Stimulated activated CD4-positive, alpha-beta T cell treated with anti-CD3 and anti-CD28 coated beads, Interleukin-2, amount 100 ng/mL, for 48 hours (primary cell): ENCODE measurements around the gene ZNF521.
A peak's percentile ranks its signal among the peaks of the same experiment; 100 is the strongest.

ENCODE experiments used
- DNase-seq, 2 donors: peaks; one replicate each; pipeline ENCODE4 v3.0.0-alpha.2; 2020

Gene ZNF521

DNA sequence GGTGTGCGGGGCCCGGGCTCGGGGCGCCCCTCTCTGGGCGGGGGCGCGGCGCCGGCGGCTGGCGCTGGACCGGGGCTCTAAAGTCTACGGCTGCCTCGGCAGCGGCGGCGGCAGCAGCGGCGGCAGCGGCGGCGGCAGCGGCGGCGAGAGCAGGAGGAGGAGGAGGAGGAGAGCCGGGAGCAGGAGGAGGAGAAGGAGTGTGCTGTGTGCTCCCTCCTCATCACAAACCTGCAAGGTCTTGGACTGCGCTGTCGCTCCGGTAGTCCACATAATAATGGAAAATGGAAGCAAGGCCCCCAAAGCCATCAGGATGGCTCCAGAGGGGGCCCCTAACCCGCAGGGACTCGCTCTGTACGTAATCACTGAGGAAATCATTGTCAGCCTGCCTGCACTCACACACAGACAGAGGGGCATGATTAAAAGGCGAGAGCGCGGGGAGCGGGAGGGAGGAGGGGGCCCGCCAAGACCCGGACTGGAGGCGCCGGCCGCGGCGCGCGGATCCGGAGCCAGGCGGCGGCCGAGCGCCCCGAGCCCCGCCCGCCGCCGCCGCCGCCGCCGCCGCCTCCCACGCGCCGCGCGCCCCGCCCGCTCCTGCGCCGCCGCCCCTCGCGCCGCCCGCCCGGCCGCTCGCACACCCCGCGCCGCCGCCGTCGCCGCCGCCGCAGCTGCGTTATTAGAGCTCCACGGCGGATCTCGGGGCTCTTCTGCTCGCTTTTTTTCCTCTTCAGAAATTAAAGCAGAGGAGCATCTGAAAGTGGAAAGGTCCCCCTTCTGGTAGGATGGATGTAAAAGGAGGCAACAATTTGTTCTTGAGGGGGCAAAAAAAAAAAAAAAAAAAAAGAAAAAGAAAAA lies at the start of gene ZNF521:
Gene ZNF521 (minus strand): TSS at position 390 of the 852 bp plus-strand sequence. CDS start 1,220 bp downstream, outside the sequence.
- DNase-seq, result peak; percentile 22 to 34

DNA sequence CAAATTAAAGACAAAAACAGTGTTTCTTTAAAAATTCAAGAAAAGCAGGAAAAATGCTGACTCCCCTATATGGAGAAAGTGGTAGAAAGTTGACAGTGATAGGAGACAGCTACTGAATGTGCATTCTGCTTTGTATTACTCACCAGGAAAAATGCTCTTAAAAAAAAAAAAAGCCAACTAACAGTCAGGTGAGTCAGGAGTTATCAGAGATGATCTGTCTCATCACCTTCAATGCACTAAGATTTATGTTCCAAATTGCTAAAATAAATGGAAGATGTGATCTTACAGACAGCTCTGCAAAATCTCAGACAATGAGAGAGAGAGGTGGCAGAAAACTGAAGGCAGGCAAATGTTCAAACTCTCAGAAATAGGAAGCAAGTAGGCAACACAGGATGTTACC lies 47.6 kb upstream of the ZNF521 start:
- DNase-seq, result no peak

DNA sequence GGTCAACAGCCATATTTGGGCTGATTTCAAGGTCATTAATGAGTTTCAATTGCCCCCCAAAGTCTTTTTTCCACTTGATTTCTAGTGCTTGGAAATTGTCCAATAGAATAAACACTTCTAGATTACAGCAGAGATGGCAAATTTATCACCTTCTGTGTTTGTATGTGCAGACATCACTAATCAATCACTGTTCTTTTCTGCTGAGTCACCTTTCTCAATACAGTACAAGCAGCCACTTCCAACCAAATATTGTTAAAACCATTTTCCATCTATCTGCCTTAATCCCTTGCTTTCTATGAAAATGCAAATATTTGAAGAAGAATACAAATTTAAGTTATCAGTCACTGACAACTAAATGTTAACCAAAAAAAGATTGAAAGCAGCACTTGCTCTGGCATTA lies 40.2 kb upstream of the ZNF521 start:
- no peak for DNase-seq

DNA sequence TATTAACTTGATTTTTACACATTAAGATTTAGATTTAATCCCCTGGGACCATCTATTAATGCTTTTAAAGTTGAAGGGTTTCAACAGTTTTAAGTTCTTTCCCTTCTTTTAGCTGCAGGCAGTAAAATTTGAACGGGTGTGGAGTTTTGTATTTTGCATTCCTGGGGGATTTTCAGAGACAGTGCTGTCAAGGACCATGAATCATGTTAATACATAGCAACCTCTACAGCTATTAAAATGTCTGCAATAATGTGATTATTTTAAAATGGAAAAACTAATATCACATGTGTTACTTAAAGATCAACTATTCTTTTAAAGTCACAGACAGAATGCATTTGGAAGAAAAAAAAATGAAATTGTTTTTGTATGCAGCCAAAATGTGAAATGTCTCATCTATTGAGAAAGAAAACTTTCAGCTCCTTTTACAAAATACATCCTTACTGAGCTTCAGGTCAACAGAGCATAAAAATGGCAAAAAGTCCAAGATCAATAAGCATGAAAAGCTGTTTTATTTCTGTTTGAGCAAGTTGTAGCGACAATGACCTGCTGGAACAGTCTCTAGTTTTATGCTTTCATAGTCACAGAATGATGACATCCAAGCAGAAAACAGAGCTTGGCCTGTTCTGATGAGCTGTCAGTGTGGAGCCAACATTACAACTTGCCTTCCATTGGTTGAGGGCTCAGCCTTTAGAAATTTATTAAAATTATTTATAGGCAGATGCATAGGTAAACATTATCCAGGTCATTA lies 21.6 kb upstream of the ZNF521 start:
- no peak for DNase-seq

DNA sequence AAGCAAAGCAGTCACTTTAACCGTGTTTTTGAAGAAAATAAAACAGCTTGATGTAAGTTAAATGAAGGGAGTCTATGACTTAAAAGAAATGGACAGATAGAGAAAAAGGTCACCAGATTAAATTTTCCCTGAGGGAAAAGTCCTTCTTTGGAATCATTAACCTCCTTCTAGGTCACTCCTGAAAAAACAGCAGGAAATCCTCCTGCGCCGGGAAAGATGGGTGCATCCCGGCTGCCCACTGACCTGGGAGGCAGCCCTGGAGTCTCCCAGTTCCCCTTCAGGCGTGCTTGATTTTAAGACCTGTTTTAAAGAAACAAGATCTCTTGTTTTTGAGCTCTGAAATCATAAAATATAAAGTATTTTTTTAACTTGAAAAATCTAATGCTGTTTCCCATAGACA lies 18.4 kb upstream of the ZNF521 start:
- no peak for DNase-seq

DNA sequence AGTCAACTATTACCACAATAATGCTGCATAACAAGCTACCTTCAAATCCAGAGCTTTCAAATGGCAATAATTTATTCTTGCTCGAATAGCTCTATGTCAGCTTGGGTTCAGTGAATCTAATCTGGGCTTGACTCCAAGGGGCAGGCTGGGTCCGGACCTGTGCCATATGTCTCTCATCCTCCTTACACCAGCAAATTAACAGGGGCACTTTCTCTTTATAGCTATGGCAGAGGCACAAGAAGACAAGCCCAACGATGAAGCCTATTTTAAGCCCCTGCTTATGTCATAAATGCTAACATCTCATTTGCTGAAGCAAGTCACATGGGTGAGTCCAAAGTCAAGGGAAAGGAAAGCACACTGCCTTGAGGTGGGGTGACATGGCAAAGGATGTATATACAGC lies 13.3 kb upstream of the ZNF521 start:
- no peak for DNase-seq

DNA sequence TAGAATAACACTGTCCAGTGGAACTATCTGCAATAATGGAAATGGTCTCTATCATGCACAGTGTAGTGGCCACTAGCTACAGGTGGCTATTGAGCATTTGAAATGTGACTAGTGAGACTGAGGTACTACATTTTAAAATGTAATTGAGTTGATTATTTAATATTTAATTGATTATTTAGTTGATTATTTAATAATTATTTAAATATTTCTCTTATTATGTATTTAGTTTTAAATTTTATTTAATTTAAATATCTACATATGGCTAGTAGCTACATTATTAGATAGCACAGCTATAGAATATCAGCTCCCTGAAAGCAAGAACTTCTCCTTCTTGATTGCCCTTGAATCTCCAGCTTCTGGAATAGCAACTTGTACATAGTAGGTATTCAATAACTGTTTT lies 12.8 kb upstream of the ZNF521 start:
- DNase-seq, result no peak

DNA sequence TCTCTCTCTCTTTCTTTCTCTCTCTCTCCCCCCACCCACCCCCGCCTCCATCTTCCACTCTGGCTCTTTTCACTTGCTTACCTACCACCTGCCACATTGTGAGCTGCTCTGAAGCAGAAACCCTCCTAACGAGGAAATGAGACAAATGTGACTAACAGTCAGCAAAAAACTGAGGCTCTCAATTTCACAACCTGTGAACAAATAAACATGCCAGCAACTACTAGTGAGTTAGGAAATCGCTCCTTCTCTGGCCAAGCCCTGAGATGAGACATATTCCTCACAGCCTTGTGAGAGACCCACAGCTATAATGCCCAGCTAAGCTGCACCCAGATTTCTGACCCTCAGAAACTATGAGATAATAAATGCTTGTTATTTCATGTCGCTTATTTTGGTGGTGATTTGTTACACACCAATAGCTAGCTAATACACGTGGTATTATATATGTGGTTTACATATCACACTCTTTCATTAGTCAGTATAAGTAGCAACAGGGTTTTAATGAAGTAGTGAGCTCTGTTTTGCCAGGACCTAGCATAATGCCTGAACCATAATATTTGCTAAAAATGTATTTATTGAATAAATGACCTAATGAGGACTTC lies 8.4 kb upstream of the ZNF521 start:
- DNase-seq, result no peak

DNA sequence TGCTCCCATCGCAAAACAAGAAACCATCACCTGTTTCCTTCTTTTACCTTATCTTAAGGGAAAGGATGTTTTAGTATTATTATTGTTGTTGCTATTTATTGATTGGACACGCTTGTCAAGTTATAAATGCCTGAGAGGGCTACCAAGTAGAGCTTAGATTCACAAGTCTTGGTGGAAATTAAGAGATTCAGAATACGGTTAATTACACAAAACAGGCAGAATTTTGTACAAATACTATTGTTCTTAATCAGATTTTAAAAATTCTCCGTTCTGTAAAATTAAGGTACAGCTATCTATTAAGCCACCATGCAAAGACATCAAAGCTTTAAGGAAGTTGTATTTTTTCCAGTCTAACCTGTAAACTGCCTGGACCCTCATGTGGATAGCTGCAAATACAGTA lies 1.1 kb upstream of the ZNF521 start:
- no peak for DNase-seq

DNA sequence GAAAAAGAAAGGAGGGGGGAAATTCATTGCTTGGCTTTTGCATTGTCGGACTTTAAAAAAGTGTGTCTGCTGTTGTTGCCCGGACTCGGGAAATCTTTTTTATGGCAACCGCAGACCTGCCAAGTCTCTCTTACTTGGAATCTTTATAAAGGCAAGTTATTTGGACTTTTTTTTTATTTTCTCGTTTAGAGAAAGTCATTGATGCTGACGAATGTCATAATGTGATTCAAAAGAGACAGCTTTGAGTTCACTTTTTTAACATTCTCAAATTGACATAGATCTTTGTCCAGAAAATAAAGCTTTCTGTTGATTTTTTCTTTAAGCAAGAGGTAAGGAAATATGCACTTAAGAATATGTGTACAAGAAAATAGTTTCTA lies 651 bp upstream of the ZNF521 start:
- DNase-seq, result no peak

DNA sequence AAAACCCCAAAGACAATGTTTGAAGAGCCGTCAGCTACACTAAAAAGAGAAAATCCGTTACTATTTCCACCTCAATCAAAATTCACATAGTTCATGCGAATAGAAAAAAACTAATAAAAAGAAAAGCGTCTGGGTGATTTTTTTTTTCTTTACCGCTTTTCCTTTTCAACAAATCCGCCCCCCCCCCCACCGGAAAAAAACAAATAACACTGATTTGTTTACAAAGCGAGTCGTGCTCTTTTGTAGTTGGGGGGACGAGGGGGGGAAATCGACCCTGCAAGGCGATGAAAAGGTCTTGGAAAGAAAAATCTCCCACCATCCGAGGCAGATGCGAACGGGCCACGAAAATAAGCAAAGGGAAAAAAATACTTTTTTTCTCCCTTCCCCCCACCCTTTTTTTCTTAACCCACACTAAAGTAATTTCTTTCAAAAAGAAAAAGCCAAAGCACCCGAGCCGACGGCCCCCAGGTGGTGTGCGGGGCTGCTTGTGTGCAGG lies 638 bp downstream of the ZNF521 start:
- DNase-seq, result no peak

DNA sequence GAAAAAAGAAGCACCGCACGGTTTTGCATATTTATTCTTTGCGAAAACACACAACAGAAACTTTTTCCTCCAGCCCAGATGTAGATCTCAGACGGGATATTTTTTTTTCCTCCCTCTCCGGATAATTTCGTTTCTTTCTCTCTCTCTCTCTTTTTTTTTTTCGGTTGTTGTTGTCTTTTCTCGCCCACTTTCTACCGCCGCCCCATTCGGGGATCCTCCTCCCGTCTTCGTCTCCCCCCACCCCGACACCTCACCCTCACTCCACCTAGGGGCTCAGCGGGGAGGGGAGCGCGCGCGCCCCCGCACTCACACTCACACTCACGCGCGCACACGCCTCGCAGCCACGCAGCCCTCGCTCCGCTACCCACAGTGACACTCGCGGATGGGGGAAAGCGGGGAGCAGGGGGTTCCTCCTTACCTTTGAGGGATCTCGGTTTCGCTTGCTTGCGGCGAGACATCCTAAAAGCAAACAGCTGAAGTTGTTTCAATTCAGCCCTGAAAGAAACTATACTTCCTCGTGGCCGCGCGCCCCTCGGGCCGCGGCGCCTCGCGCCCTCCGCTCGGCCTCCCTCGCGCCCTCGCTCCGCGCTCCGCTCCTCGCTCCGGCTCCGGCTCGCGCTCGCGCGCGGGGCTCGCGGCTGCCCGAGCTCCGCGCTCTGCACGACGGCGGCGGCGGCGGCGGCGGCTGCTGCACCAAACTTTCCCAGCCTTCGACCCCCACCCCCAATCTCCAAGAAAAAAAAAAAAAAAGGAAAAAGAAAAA lies 1.3 kb downstream of the ZNF521 start:
- DNase-seq, result no peak

DNA sequence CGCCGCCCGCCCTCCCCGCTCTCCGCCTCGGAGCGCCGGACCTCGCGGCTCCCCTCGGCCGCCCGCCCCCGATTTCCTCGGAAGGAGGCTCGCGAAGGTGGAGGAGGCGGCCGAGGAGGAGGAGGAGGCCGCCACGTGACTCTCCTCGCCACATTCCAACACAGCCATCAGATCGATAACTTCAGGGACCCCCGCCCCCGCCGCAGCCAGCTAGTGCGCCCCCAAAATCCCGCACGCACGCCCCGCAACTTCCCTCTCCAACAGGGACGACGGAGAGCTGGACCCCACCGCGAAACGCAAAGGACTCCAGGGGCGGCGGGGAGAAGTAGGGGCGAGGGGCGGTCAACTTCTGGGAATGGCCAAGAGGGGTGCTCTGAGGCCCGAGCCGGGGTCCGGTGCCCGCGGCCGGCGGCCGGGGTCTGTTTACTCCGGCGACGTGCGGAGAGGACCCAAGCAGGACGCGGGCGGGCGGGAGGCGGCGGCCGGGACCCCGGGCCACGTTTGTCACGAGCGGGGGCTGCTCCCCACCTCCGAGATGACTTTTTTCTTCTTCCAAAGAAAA lies 2.0 kb downstream of the ZNF521 start:
- no peak for DNase-seq

DNA sequence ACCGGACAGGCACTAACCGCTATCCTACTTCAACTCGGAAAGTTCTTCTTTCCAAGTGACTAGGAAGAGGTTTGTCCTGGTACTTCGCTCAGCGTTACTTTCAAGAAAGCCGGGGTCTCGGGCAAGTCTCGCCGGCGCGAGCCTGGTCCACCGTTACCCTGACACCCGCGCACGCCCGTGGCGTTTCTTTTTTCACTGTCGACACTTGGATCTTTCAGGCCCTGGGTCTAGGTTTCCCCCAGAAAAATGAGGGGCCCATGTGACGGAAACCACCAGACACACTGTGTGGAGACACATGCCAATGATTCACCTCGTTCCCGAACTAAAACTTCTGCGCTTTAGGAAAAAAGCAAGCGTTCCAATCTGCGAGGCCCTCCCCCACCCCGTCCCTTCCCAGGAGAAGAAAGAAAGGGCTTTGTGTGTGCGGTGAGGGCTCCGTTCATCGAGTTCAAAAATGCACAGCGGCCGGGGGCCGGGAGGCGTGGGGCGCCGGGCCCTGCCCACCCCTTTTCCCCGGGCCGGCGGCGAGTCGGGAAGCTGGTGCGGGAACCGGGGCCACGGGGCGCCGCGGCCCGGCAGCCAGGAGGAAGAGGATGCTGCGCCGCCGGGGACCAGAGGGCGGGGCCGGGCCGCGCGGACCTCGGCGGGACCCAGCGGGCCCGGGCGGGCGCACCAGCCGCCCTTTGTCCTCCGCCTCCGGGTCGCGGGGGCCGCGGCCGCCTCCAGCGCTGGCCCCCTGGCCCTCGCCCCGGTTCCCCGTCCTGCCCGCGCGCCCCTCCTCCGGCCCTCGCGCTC lies 2.6 kb downstream of the ZNF521 start:
- DNase-seq, result no peak

DNA sequence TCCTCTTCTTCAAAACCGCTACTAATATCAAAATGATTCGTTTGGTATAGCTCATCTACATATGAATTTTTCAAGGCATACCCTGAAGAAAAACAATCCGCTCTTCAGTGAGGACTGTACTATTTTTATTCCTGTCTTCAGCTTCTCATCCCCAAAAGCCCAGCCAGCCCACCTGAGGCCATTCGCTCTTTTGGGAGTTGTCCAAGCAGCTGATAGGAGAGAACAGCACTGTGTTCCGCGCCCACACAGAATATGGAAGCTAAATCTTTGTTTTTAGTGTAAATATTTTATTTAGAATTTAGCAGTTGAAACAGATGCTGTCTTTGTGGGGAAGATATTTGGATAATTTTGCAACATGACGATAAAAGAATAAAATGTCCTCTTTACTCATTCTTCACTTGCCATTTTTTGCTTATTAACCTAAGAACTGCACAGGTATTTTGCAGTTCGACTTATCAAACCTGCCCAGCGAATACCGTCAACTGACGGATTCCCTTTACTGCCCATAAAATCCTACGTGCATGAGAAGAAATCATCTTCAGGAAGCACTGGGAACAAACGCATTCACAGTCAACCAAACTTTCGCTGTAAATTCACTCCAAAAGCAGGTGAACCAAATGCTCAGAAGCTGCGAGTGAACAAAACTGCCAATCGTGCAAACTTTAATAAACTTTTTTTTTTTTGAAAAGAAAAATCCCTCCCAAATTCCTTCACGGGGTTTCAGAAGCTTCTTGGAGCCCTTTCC lies 3.4 kb downstream of the ZNF521 start:
- DNase-seq, result no peak

DNA sequence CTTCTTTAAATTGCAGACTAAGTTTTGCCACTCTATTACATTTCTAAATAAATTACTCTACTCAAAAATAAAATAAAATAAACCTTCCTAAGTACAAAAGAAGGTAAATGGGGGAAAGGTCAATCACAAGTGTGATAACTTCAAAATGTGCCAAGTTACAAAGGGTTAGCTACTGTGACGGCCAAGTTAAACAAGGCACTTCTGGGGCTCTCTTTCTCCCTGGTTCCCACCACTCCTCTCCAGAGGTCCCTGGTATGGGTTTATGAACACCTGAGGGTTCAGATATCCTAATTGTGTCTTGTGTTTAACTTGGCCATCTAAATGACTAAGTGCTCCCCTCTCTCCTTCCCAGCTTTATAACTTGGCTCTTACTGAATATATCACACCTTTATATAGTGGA lies 5.4 kb downstream of the ZNF521 start:
- DNase-seq, result no peak

DNA sequence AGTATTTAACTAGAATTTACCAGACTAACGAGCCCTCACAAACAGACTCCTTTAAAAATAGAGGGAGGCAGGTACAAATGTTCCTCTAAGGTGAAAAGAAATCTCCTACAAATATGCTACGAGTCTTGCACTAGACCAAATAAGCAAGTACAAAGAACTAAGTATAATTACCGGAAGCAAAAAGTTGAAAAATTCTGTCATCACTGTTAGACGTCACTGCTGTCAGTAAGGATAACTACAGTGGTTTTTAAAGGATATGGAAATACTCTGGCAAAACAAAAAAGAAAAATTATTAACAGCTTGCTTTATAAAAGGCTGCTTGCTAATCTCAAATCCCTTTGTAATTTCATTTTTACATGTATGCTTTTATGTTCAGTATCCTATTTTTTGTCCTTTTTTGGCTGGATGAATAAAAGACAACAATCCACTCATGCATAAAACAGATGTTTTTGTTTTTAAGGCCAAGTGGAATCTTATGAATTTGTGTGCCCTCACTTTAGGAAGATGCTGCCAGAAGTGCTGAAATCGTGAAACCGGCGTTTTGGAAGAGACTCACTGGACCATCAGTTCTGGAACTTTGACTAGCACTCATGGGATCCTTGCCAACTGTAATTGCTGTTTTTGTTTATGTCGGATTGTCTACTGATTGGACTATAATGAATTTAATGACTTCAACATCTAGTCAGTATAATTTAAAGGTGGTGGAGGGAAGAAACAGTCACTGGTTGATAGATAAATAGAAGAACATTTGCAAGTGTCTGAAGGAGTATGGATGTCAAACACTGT lies 6.7 kb downstream of the ZNF521 start:
- no peak for DNase-seq

DNA sequence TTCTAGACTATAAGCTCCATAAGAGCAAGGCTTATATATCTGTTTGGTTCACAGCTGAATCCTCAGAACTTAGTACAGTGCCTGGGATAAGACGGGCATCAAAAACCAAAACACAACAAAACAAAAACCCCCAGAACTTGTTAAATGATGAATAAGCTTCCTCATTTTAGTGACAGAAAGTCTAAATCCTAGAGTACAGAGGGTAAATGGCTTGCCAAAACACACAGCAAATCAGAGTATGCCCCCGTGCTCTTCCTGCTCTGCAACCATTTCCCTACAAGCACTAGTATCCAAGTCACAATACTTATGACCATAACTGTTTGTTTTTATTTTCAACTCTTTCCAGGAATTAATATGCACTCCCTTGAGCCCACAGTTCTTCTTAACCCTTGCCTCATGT lies 10.1 kb downstream of the ZNF521 start:
- DNase-seq, result no peak

DNA sequence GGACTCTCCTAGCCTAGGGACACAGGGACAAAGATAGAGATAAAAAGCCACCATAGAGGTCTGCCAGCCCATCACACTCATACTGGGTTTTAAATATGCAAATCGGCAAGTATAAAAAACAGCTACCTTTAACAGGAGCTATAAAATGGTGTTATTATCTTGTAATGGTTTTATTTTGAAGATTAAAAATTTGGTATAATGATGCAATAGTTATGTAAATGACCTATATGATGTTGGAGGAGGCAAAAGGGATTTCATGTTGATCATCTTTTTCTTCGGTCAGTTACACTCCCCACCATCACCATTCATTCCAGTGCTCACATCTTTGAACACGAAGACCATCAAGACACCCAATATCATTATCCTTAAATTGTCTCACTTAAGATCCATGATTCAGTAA lies 11.2 kb downstream of the ZNF521 start:
- no peak for DNase-seq

DNA sequence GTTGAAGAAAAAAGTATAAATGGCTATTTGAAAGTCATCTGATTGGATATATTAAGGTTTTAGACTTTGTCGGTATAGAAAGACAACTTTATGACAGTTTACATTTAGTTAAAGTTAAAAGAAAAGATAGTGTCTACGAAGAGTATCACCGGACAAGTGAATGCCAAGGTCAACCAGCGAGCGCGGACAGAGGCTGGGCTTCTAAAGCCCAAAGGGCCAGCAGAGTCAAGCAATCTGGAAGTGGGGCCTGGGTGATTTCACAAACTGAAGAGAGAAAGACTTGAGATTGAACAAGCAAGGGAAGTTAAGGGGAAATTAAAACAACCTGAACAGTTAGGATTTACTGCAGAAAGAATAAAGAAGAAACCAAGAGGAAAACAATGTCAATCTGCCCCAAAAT lies 16.3 kb downstream of the ZNF521 start:
- no peak for DNase-seq
